22Rv1 (cell line): ENCODE results near the gene UPK3A.
A peak's percentile ranks its signal among the peaks of the same experiment; 100 is the strongest.

Source experiments
- H3K27ac ChIP-seq: fragments of 450-650 bp; 2 replicates; pipeline ENCODE4 v1.5.1; 2017
- CTCF ChIP-seq: fragments of 450-650 bp; IDR thresholded peaks from 2 replicates; pipeline ENCODE4 v1.5.1; 2017; ENCODE audit warnings: mild to moderate bottlenecking
- ZFX ChIP-seq: fragments of 450-650 bp; IDR thresholded peaks from 2 replicates; pipeline ENCODE4 v1.6.1; 2017; ENCODE audit warnings: antibody characterized with exemption, borderline replicate concordance

UPK3A gene

GRCh38 chr22:45284705-45285262 lies at the start of gene UPK3A:
Gene UPK3A, plus strand, starts transcription at chr22:45284949. Its CDS starts 65 bp downstream, at chr22:45285014.
- no peak within 1 kb of the TSS for H3K27ac ChIP-seq

DNA sequence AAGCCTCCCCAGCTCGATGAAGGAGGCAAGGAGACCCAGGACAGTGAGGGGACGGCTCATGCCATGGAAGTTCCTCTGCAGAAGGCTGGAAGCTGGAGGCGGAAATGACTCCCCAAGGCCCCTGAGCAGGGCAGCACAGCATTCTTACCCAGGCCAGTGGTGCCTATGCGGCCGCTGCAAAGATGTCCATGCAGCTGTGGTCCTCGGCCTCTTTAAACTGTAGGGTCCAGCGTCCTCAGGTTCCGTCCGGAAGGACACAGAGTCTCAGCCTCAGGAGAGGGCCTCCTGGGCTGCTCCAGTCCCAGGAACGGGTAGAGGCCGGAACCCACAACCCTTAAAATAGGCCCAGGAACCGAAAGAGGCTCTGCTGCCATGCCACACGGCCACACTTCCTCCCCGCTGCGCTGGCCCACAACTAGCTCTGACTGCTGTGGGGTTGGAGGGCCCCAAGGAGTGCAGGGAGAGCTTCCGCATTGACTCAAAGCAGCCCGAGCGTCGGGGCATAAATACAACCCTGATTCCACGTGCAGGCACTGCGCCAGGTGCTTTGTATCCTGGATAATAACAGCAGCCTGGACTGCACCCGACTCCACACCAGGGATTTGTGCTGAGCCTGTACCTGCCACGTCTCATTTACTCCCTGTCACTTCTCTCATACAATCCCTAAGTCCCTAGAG lies 49.5 kb upstream of the UPK3A start:
- no peak for TF ChIP-seq CTCF
- TF ChIP-seq ZFX = no peak
- no peak overlapping the region for H3K27ac ChIP-seq

More at GRCh38 chr22:45284705-45285262, at the start of gene UPK3A:
- TF ChIP-seq ZFX = no peak
- peak; percentile 14; the same call in 1 of the 2 replicates for TF ChIP-seq CTCF

DNA sequence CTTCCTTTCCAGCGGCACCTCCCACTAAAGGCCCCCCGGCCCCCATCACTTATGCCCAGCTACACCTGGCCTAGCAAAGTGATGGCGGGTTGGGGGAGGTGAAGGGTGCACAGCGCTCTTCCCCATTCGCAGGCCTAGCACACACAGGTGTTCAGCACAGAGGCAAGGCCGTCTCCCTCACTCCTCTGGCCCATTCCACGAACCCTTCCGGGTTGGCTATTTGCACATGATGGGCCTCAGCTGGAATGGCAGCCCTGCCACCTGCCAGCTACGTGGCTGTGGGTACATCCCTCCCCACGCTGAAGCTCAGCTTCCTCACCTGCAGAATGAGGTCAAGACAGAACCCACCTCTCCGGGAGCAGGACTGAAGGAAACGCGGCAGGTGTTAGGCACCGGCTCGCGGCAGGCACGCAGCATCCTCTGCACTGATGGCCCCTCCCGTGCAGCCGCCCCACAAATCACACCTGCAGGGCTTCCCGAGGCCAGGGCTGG lies 48.9 kb upstream of the UPK3A start:
- no peak for TF ChIP-seq ZFX
- H3K27ac ChIP-seq = no peak overlapping the region

DNA sequence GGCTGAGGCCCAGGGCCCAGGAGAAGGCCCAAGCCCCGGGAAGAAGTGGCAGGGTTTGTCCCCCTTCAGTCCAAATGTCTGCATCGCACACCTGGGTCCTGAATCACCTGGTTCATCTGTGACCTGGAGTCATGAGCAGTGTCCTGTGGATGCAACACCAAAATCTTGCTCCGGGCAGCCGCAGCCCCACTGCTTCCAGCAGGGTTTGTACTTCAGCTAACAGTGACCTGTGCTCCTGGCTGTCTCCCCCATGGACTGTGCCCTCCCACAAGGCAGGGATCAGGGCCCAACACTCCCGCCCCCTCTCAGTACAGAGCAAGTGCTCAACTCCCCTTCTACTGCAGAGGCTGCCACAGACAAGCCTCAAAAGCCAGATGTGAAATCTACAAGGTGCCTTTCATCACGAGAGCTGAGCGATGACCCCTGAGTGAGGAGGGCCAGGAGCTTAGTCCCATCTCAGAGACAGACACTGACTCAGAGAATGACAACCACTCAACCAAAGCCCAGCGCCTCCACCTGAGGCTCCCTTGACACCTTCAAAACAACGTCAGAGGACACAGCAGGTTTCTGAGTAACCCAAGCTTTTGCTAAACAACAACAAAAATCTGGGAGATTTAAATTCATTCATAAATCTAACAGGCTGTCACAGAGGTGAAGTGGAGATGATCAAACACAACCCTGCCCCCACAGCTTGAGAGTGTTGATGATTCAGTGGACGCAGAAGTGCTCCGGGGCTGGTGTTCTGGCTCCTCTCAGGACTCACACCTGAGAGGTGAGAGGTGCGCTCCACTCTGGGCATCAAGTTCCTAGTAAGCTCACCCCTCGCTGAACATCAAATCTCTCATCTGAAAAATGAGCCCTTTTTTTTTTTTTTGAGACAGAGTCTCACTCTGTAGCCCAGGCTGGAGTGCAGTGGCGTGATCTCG lies 47.4 kb upstream of the UPK3A start:
- TF ChIP-seq CTCF = no peak
- no peak overlapping the region for H3K27ac ChIP-seq

DNA sequence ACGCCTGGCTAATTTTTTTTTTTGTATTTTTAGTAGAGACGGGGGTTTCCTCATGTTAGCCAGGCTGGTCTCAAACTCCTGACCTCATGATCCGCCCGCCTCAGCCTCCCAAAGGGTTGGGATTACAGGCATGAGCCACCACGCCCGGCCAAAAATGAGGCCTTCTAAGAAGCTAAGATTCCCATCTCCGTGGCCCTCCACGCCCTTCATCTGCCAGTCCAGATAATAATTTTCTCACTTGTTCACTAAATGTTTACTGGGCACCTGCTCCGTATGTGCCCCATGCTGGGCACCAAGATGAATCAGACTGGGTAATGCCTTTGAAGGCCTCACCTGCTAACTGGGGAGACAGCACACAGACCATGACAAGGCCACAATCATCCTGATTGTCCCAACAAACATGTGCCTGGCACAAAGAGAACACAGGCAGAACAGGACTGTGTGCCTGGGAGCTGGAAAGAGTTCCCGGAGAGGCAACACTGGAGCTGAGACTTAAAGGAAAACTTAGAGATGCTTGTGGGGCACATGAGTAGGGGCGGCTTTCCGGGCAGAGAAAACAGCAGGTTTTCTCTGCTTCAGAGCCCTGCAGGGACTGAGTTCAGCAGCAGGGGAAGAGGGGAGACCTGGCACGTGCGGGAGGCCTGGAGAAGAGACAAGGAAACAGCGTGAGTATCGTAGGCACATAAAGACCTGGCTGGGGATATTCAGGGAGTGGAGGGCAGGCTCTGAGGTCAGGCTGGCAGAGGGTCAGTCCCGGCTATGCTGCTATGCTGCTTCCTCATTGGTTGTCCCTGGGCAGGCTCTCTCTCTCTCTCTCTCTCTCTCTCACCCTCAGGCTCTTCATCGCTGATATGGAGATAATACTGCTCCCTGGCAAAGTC lies 46.4 kb upstream of the UPK3A start:
- no peak for TF ChIP-seq ZFX
- no peak for TF ChIP-seq CTCF

GRCh38 chr22:45238957-45239680 lies 45.6 kb upstream of the UPK3A start:
- H3K27ac ChIP-seq = no peak overlapping the region
- TF ChIP-seq CTCF (no peak), ZFX (no peak)

More for the DNA sequence above, 46.4 kb upstream of the UPK3A start:
- H3K27ac ChIP-seq = no peak overlapping the region
